Mucosa of descending colon (tissue), 3 donors: ENCODE measurements around the gene C21orf58. TPM values are rescaled to one million over a fixed set of nuclear protein-coding genes. Genes with fewer than 3 reads are reported as not detected.

ENCODE experiments used
- ATAC-seq: fragments of 200-7000 bp; cut with Tn5 transposase; one replicate; pipeline ENCODE4 v1.9.1; 2020; ENCODE audit warnings: mild to moderate bottlenecking, moderate library complexity
- DNase-seq, 3 donors: peaks; one replicate each; pipeline ENCODE4 v3.0.0-alpha.2; 2020
- H3K36me3 ChIP-seq: fragments of 200-600 bp; one replicate; pipeline ENCODE4 v1.8.0; 2021; ENCODE audit warnings: low read depth, mild to moderate bottlenecking
- H3K4me1 ChIP-seq: fragments of 200-600 bp; one replicate; pipeline ENCODE4 v1.8.0; 2021; ENCODE audit warnings: low read depth, mild to moderate bottlenecking
- H3K4me3 ChIP-seq: fragments of 200-600 bp; one replicate; pipeline ENCODE4 v1.8.0; 2021; ENCODE audit warnings: mild to moderate bottlenecking
- H3K9me3 ChIP-seq: fragments of 200-600 bp; one replicate; pipeline ENCODE4 v1.8.0; 2021; ENCODE audit warnings: mild to moderate bottlenecking
- intact Hi-C, 2 donors: fragments of 100-400 bp; cut with DNase I in 1 of 2; cut with micrococcal nuclease in 1 of 2; formaldehyde crosslinking; loops; one replicate each; pipeline versions ENCODE4 v1.11.0 to v1.11.1; 2022; cut with DNase I, micrococcal nuclease
- total RNA-seq, 3 donors: library from RNA; stranded (reverse); fragmentation: NEBNext Ultra II Directional in 2 of 3; extraction: Animal tissue kit (Norgen Biotek cat#: 25700) in 2 of 3; gene quantifications; one replicate each; pipeline versions ENCODE4 v1.2.1 to v1.2.4, GENCODE V29; 2021 to 2023
- TF ChIP-seq, protein P1 (sequence below): fragments of 200-600 bp; IDR thresholded peaks from one replicate; pipeline ENCODE4 v1.8.0; 2022; ENCODE audit warnings: antibody characterized with exemption, mild to moderate bottlenecking
- donor health status: DM: no; HTN: no; CAD: no; lungs with moderate emphysema.
- donor health status: DM: no; HTN: no; CAD: no.
- donor health status: DM: no; HTN: yes; CAD: no.

Gene C21orf58
- total RNA-seq, 3 donors from 2014 or later: 5.5 to 11.9 (median 5.6) TPM

DNA sequence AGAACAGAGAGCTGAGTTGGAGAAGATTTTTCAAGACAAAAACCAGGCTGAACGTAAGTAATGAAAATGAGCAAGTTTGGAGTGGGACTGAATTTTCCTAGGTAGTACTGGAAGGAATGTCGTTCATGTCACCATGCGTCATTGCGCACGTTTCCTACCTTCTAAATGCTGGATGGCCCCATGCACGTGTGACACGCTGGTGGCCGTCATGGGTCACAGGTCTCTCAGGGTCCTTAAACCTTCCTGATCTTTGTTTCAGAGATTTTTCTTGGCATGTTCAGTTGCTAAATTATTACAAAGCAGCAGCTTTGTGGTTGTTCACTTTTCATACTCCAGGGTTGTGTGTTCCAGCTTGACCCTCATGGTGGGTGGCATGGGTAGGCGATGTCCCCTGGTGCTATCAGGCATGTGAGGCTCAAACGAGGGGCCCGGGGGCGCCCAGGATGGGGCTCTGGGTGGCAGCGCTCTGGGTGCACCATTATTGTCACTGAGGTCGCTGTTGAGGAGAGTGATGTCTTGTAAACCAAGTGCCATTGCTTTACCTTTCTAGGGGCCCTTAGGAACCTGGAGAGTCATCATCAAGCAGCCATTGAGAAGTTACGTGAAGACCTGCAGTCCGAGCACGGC is 25.6 kb upstream of the C21orf58 start:
- TF ChIP-seq, protein P1, sequence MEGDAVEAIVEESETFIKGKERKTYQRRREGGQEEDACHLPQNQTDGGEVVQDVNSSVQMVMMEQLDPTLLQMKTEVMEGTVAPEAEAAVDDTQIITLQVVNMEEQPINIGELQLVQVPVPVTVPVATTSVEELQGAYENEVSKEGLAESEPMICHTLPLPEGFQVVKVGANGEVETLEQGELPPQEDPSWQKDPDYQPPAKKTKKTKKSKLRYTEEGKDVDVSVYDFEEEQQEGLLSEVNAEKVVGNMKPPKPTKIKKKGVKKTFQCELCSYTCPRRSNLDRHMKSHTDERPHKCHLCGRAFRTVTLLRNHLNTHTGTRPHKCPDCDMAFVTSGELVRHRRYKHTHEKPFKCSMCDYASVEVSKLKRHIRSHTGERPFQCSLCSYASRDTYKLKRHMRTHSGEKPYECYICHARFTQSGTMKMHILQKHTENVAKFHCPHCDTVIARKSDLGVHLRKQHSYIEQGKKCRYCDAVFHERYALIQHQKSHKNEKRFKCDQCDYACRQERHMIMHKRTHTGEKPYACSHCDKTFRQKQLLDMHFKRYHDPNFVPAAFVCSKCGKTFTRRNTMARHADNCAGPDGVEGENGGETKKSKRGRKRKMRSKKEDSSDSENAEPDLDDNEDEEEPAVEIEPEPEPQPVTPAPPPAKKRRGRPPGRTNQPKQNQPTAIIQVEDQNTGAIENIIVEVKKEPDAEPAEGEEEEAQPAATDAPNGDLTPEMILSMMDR: no peak

DNA sequence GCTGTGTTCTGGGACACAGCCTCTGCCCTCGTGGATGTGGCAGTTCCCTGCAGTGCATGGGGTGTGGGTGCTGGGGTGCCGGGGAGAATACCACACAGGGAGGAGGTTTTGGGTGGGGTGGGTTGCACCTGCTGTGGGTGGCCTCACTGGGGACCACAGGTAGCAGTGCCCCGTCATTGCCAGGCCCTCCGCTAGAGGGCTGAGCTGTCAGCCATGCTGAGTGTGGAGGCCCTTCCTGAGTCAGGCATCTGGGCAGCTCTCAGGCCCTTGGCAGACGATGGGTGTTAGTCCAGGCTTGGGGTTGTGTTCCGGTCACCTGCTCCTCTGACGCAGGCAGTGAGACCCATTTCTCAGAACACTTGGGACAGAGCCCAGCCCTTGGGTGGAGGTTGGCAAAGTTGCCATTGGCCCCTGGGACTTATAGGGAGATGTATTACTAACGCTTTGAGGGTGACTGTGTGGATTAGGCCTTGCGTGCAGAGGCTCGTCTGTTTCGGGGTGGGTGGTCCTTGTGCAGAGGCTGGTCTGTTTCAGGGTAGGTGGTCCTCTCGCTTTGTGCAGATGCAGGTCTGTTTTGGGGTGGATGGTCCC is 24.2 kb upstream of the C21orf58 start:
- no peaks in the 10 kb centered on the region for H3K36me3 ChIP-seq
- TF ChIP-seq, protein P1: no peak
- no peaks in the 10 kb centered on the region for H3K9me3 ChIP-seq
- no peak overlapping the region for H3K4me3 ChIP-seq
- intact Hi-C loops: no loop called here
- H3K4me1 ChIP-seq: no peaks in the 10 kb centered on the region
- no peak for DNase-seq
- ATAC-seq: no peak

More for the DNA sequence above, 25.6 kb upstream of the C21orf58 start:
- DNase-seq (no peak), ATAC-seq (no peak)
- Histone ChIP-seq H3K36me3 (peaks cover 2% of the 10 kb centered on the region), H3K4me3 (no peak overlapping the region), H3K4me1 (no peaks in the 10 kb centered on the region), H3K9me3 (no peaks in the 10 kb centered on the region)
- intact Hi-C loops: no loop called here

DNA sequence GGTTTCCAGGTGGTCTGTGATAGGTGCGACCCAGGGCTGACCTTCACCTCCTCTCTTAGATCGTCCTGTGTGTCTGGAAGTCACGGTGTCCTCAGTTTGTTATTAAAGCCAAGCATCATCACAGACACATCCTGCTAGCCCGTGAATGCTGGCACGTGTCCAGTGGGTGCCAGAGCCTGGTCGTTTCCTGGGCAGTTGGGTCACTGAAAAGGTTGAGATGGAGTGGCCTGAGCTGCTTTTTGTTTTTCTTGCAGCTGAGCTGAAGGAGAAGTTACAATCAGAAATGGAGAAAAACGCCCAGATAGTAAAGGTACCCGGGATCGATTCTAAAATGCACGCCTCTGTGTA is 23.5 kb upstream of the C21orf58 start:
- Histone ChIP-seq H3K36me3 (no peaks in the 10 kb centered on the region), H3K4me3 (no peak overlapping the region), H3K4me1 (no peaks in the 10 kb centered on the region), H3K9me3 (no peaks in the 10 kb centered on the region)
- ATAC-seq (no peak), DNase-seq (no peak)
- intact Hi-C loops: no loop called here
- TF ChIP-seq, protein P1: no peak

DNA sequence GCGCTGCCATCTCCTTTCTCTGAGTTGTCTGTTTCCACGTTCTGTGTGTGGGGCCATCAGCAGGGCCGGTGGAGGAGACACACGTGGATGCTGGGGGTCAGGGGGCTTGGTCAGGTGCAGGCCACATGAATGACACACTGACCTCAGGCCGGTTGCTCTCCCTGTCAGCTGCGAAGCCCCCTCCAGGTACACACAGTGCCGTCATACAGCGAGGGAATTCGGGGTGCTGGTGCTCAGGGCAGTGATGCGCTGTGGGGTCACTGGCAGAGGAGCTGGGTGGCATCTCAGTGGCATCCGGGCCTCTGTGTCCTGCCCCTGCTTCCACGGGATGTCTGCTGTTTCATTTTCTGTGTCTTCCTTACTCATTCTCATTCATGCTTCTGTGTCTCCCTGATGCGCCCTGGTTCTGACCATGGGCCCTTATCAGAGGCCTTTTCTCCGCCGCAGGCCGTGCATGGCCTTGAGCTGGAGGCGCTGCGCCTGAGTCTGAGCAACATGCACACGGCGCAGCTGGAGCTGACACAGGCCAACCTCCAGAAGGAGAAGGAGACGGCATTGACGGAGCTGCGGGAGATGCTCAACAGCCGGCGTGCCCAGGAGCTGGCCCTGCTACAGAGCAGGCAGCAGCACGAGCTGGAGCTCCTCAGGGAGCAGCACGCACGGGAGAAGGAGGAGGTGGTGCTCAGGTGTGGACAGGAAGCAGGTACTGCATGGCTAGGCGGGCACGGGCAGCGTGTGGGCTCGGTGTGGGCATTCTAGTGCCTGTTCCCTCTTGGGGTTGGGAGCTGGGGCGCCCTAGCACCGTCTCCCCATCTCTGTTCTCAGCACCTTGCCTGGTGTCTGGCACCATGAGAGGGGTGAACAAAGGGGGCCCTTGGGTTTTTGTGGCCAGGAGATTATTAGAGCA is 22.9 kb upstream of the C21orf58 start:
- Histone ChIP-seq H3K9me3 (no peaks in the 10 kb centered on the region), H3K4me3 (no peak overlapping the region), H3K36me3 (no peaks in the 10 kb centered on the region), H3K4me1 (no peaks in the 10 kb centered on the region)
- DNase-seq (no peak), ATAC-seq (no peak)
- intact Hi-C loops: no loop called here
- TF ChIP-seq, protein P1: no peak

DNA sequence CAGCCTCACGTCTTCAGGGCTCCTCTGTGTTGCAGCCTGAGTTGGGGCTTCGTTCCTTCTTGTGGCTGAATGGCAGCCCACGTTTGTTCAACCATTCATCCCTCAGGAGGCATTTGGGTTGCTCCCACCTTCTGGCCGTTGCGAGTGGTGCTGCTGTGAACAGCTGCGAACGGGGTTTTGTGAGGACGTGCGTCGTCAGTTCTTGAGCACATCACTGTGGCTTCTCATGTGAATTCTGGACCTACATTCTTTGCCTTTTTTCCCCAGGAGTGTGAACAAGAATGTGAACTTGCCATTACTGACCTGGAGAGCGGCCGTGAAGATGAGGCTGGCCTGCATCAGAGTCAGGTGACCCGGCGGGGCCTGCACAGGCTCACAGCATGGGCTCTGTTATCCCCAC is 22.2 kb upstream of the C21orf58 start:
- TF ChIP-seq, protein P1: no peak
- Histone ChIP-seq H3K9me3 (no peaks in the 10 kb centered on the region), H3K4me3 (no peak overlapping the region), H3K36me3 (no peaks in the 10 kb centered on the region), H3K4me1 (no peaks in the 10 kb centered on the region)
- intact Hi-C loops: no loop called here
- no peak for DNase-seq
- no peak for ATAC-seq
